Right lobe of liver (tissue), 6 donors: ENCODE results near the gene SLC44A1. TPM values are rescaled to one million over a fixed set of nuclear protein-coding genes. Genes with fewer than 3 reads are reported as not detected.

Source experiments
- ATAC-seq, 4 donors: fragments of 200-7000 bp; cut with Tn5 transposase; one replicate each; pipeline ENCODE4 v1.9.1; 2020; ENCODE audit warnings: mild to moderate bottlenecking in 4 of 4, moderate library complexity in 4 of 4
- DNase-seq, 3 donors: peaks; one replicate each; pipeline ENCODE4 v3.0.0-alpha.2; 2020
- H3K27ac ChIP-seq, 3 donors: fragments of 200-600 bp; one replicate each; pipeline ENCODE4 v1.8.0; 2022
- H3K27me3 ChIP-seq, 2 donors: fragments of 200-600 bp; one replicate each; pipeline ENCODE4 v1.8.0; 2022
- H3K36me3 ChIP-seq, 4 donors: fragments of 200-600 bp; sonication (generic) in 1 of 4; one replicate each; pipeline versions ENCODE4 v1.5.1 to v1.8.0; 2017 to 2022; ENCODE audit warnings: control low read depth in 1 of 4
- H3K4me1 ChIP-seq, 4 donors: fragments of 200-600 bp; sonication (generic) in 1 of 4; one replicate each; pipeline versions ENCODE4 v1.5.1 to v1.8.0; 2017 to 2022; ENCODE audit warnings: control low read depth in 1 of 4
- H3K4me3 ChIP-seq, 3 donors: fragments of 200-600 bp; one replicate each; pipeline ENCODE4 v1.8.0; 2022
- H3K9me3 ChIP-seq, 4 donors: fragments of 200-600 bp; sonication (generic) in 1 of 4; one replicate each; pipeline versions ENCODE4 v1.5.1 to v1.8.0; 2017 to 2022; ENCODE audit warnings: control low read depth in 1 of 4
- POLR2A ChIP-seq: fragments of 450-650 bp; IDR thresholded peaks from one replicate; pipeline ENCODE4 v1.6.1; 2017; ENCODE audit warnings: antibody characterized with exemption, mild to moderate bottlenecking
- WGBS: methylation state at CpG from one replicate; pipeline ENCODE4 v1.1.6; 2018; ENCODE audit warnings: low coverage, low lambda C conversion rate; ENCODE audit not compliant: insufficient coverage; ENCODE audit errors: missing lambda C conversion rate; 5-methylcytosine and 5-hydroxymethylcytosine counted together
- intact Hi-C, 2 donors: fragments of 100-400 bp; cut with DNase I; formaldehyde crosslinking; loops; one replicate each; pipeline versions ENCODE4 v1.11.2 to v1.14.1; 2022
- total RNA-seq, 6 experiments: library from RNA; depleted of rRNA in 2 of 6; stranded (reverse); fragments of >200 nt in 2 of 6; fragmentation: NEBNext Ultra II Directional in 3 of 6; extraction: Animal tissue kit (Norgen Biotek cat#: 25700) in 3 of 6; gene quantifications; one replicate each; pipeline versions ENCODE4 v1.1.0 to v1.2.4, GENCODE V29; 2016 to 2023
- TF ChIP-seq, protein P1 (sequence below), 4 donors: fragments of 200-600 bp in 3 of 4; fragments of 450-650 bp in 1 of 4; IDR thresholded peaks; one replicate each; pipeline versions ENCODE4 v1.5.1 to v1.8.0; 2016 to 2022; ENCODE audit warnings: antibody characterized with exemption in 4 of 4, mild to moderate bottlenecking in 2 of 4
- donor health status: DM: no; HTN: yes; CAD: no.
- donor health status: DM: no; HTN: no; CAD: no.
- donor health status: DM: no; HTN: no; CAD: no.
- donor health status: DM: no; HTN: yes; CAD: no.
- donor health status: DM: no; HTN: yes; CAD: no.

Gene SLC44A1
- total RNA-seq, 6 experiments from 2014 or later, result 44.7 to 73.2 (median 50.1) TPM

DNA sequence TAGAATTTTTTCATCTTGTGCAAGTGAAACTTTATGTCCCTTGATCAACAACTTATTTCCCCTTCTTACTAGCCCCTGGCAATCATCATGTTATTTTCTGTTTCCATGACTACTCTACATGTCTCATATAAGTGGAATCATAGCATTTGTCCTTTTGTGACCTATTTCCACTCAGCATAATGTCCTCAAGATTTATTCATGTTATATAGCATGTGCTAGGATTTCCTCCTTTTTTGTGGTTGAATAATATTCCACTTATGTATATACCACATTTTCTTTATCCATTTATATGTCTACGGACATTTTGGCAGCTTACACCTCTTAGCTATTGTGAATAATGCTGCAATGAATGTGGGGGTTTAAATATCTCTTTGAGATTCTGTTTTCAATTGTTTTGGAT, 224.4 kb downstream of the SLC44A1 start:
- Histone ChIP-seq H3K36me3 (no peaks in the 10 kb centered on the region), H3K4me3 (no peak overlapping the region), H3K9me3 (no peaks in the 10 kb centered on the region), H3K27me3 (no peaks in the 10 kb centered on the region), H3K27ac (no peak overlapping the region), H3K4me1 (no peaks in the 10 kb centered on the region)
- 92% methylated on average over 1 of the region's 1 CpG for WGBS
- DNase-seq, result no peak
- intact Hi-C loops, result no loop called here
- ATAC-seq, result no peak
- TF ChIP-seq, protein P1, sequence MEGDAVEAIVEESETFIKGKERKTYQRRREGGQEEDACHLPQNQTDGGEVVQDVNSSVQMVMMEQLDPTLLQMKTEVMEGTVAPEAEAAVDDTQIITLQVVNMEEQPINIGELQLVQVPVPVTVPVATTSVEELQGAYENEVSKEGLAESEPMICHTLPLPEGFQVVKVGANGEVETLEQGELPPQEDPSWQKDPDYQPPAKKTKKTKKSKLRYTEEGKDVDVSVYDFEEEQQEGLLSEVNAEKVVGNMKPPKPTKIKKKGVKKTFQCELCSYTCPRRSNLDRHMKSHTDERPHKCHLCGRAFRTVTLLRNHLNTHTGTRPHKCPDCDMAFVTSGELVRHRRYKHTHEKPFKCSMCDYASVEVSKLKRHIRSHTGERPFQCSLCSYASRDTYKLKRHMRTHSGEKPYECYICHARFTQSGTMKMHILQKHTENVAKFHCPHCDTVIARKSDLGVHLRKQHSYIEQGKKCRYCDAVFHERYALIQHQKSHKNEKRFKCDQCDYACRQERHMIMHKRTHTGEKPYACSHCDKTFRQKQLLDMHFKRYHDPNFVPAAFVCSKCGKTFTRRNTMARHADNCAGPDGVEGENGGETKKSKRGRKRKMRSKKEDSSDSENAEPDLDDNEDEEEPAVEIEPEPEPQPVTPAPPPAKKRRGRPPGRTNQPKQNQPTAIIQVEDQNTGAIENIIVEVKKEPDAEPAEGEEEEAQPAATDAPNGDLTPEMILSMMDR (IDR thresholded peaks at IDR 0.05), result no peak
- no peak for TF ChIP-seq POLR2A

DNA sequence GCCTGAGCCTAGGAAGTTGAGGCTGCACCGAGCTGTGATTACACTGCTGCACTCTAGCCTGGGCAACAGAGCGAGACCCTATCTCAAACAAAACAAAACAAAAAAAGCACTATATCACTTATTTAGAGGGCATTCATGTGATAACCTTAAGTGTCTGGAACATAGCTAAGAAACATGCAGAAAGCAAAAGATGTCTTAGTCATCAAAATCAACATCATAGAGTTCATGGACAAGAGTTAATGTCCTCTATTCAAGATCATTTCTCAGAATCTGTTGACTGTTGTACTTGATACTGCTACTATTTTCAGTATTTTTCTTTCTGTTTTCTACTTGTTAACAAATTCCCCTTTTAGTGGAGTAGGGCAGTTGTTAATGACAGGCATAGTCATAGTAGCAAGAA, 228.8 kb downstream of the SLC44A1 start:
- TF ChIP-seq, protein P1 (IDR thresholded peaks at IDR 0.05), result no peak
- TF ChIP-seq POLR2A, result no peak

DNA sequence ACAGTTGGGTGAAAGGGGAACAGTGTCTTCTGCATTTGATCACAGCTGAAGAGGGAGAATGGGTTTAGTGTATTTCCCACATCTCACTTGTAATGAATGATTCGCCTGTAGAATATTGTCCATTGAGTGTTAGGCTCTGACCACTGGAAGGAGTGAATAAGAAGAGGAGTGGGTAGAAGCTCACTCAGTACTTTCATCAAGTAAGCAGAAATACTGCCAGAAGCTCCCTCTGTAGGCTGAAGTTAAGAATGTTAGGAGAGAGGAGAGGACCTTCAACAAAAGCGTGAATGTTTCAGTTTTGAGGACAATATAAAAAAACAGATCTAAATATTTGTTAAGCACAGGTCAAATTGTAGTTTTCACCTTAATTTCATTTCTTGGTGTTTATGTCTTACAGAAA, 230.9 kb downstream of the SLC44A1 start:
- DNase-seq (no peak), ATAC-seq (peak; percentile 83 to 86 (median 85))
- H3K36me3 ChIP-seq, result no peaks in the 10 kb centered on the region
- H3K4me1 ChIP-seq, result peaks cover 0 to 8% (median 0%) of the 10 kb centered on the region in 4 donors
- H3K27me3 ChIP-seq, result no peaks in the 10 kb centered on the region
- no peaks in the 10 kb centered on the region for H3K9me3 ChIP-seq
- no peak overlapping the region for H3K27ac ChIP-seq
- TF ChIP-seq, protein P1 (IDR thresholded peaks at IDR 0.05), result peak; percentile 37 to 54 (median 48)
- TF ChIP-seq POLR2A, result no peak
- intact Hi-C loops, result no loop called here
- no peak overlapping the region for H3K4me3 ChIP-seq
- WGBS, result 38% methylated on average over 2 of the region's 2 CpGs

More for the DNA sequence above, 228.8 kb downstream of the SLC44A1 start:
- 100% methylated on average over 1 of the region's 2 CpGs for WGBS
- H3K4me3 ChIP-seq, result no peak overlapping the region
- no peak overlapping the region for H3K27ac ChIP-seq
- H3K9me3 ChIP-seq, result no peaks in the 10 kb centered on the region
- H3K4me1 ChIP-seq, result peaks cover 0 to 8% (median 0%) of the 10 kb centered on the region in 4 donors
- no peaks in the 10 kb centered on the region for H3K36me3 ChIP-seq
- intact Hi-C loops, result no loop called here
- ATAC-seq, result no peak
- H3K27me3 ChIP-seq, result no peaks in the 10 kb centered on the region
- no peak for DNase-seq

DNA sequence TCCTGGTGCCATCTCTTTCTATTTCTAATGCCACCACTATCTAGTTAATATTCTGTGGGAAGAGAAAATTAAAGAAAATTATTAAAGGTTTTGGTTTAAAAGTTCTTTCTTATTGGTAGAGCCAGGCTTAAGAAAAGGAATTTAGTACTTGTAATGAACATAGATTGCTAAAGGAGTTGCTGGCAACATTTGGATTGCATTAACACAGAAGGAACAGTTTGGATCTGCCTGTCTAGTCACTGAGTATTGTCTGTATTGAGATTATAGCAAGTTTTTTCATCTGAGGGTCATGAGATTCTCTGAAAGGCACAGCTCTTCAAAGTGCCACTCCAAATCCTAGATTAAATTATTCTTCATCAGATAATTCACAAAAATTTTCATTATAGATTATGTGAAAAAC, 235.4 kb downstream of the SLC44A1 start:
- no peak for ATAC-seq
- H3K27ac ChIP-seq, result no peak overlapping the region
- intact Hi-C loops, result no loop called here
- H3K4me3 ChIP-seq, result no peak overlapping the region
- no peak for DNase-seq
- peaks cover 0 to 8% (median 0%) of the 10 kb centered on the region in 4 donors for H3K4me1 ChIP-seq
- TF ChIP-seq, protein P1 (IDR thresholded peaks at IDR 0.05), result no peak
- TF ChIP-seq POLR2A, result no peak
- H3K36me3 ChIP-seq, result no peaks in the 10 kb centered on the region
- no peaks in the 10 kb centered on the region for H3K9me3 ChIP-seq
- H3K27me3 ChIP-seq, result no peaks in the 10 kb centered on the region

DNA sequence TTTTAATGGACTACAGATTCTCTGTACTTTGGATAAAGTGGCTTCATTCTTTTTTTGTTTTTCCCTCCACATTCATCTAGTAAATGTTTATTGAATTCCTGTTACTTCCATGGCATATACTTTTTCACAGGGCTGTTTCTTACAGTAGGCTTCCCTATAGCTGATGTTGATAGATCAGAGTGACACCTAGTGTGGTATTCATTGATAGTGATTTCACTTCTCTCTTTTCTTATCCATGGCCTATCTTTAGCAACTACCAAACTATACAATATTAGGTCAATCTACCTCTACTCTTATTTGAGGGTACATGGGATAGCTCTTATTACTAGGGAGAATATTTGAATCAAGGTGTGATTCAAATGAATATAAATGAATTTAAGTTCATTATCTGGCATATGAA, 239.2 kb downstream of the SLC44A1 start:
- no peaks in the 10 kb centered on the region for H3K27me3 ChIP-seq
- ATAC-seq, result no peak

More for the DNA sequence above, 239.2 kb downstream of the SLC44A1 start:
- no peak for TF ChIP-seq POLR2A
- TF ChIP-seq, protein P1 (IDR thresholded peaks at IDR 0.05), result no peak
- H3K36me3 ChIP-seq, result no peaks in the 10 kb centered on the region
- H3K9me3 ChIP-seq, result no peaks in the 10 kb centered on the region
- no peak overlapping the region for H3K27ac ChIP-seq
- no peaks in the 10 kb centered on the region for H3K4me1 ChIP-seq
- no peak for DNase-seq
- no peak overlapping the region for H3K4me3 ChIP-seq
- intact Hi-C loops, result no loop called here
